ENCODE data around the gene TDP2.

GRCh38 chr6:24631671-24632070 lies 35.0 kb downstream of the TDP2 start:
- TF ChIP-seq CTCF (IDR thresholded peaks at IDR 0.05) (no peak), POLR2A (IDR thresholded peaks at IDR 0.05) (no peak)
